ENCODE results near the gene ZNF236.

DNA sequence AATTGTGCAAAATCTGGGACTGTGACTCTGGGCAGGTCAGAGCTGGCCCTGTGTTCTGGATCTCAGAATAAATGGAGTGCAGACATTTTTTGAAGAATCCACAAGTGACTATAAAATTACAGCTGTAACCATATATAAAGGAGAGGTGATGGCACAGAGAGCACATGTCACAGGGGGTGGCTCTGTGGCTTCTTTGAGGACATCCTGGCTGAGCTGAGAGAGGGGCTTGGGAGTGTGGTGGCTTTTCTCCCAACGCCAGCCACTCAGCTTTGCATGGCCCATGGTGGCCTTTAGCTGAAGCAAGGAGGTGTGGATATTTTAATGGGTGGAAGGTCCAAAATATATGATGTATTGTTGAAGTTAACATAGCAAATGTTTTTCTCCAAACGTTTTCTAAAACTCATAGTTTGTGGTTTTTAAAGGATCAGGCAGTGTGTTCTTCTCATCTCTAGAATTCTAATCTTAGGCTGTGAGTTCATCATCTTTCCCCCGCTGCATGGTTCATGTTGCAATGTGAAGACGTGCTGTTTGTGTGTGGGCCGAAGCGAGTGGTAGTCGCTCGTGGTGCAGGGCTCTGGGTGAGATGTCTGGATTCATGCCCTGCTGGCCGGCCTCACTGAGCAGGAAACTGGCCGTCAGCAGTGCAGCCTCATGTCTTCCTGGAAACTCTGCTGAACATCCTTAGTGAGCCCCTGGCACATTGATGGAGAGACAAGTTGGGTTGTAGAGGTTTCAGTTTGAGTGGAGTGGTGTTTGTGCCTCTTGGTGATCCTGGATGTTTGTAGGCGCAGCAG is 109.9 kb downstream of the ZNF236 start:
- TF ChIP-seq EP300 (IDR thresholded peaks at IDR 0.05) (no peak), POLR2A (IDR thresholded peaks at IDR 0.05; ENCODE audit: low read depth) (no peak)
